Measurements from ENCODE around the gene SLC1A3.

SLC1A3 gene

GRCh38 chr5:36698031-36698430 lies 91.6 kb downstream of the SLC1A3 start:
- H3K9ac ChIP-seq (ENCODE audit: low read length) = no peak overlapping the region
- H3K36me3 ChIP-seq (ENCODE audit: control insufficient read depth, insufficient read depth, low read length) = no peaks in the 10 kb centered on the region
- H3K4me3 ChIP-seq (ENCODE audit: low read length) = no peak overlapping the region
- no peaks in the 10 kb centered on the region for H3K9me3 ChIP-seq (ENCODE audit: control insufficient read depth, low read length)
- H3K27me3 ChIP-seq (ENCODE audit: control insufficient read depth, insufficient read depth, low read length) = peaks cover 5% of the 10 kb centered on the region
- H3K4me1 ChIP-seq (ENCODE audit: control insufficient read depth, insufficient read depth, low read length) = peaks cover under 1% of the 10 kb centered on the region

GRCh38 chr5:36701085-36701698 lies 94.8 kb downstream of the SLC1A3 start:
- Histone ChIP-seq H3K4me1 (ENCODE audit: control insufficient read depth, insufficient read depth, low read length) (no peaks in the 10 kb centered on the region), H3K4me3 (ENCODE audit: low read length) (no peak overlapping the region), H3K9me3 (ENCODE audit: control insufficient read depth, low read length) (no peaks in the 10 kb centered on the region), H3K36me3 (ENCODE audit: control insufficient read depth, insufficient read depth, low read length) (no peaks in the 10 kb centered on the region), H3K9ac (ENCODE audit: low read length) (no peak overlapping the region), H3K27me3 (ENCODE audit: control insufficient read depth, insufficient read depth, low read length) (no peaks in the 10 kb centered on the region)

GRCh38 chr5:36703245-36703860 lies 96.9 kb downstream of the SLC1A3 start:
- no peak overlapping the region for H3K9ac ChIP-seq (ENCODE audit: low read length)
- H3K4me3 ChIP-seq (ENCODE audit: low read length) = no peak overlapping the region
- no peaks in the 10 kb centered on the region for H3K36me3 ChIP-seq (ENCODE audit: control insufficient read depth, insufficient read depth, low read length)
- no peaks in the 10 kb centered on the region for H3K27me3 ChIP-seq (ENCODE audit: control insufficient read depth, insufficient read depth, low read length)
- H3K9me3 ChIP-seq (ENCODE audit: control insufficient read depth, low read length) = no peaks in the 10 kb centered on the region
- no peaks in the 10 kb centered on the region for H3K4me1 ChIP-seq (ENCODE audit: control insufficient read depth, insufficient read depth, low read length)

GRCh38 chr5:36704131-36704530 lies 97.7 kb downstream of the SLC1A3 start:
- Histone ChIP-seq H3K4me3 (ENCODE audit: low read length) (no peak overlapping the region), H3K36me3 (ENCODE audit: control insufficient read depth, insufficient read depth, low read length) (no peaks in the 10 kb centered on the region), H3K9me3 (ENCODE audit: control insufficient read depth, low read length) (no peaks in the 10 kb centered on the region), H3K9ac (ENCODE audit: low read length) (no peak overlapping the region), H3K4me1 (ENCODE audit: control insufficient read depth, insufficient read depth, low read length) (no peaks in the 10 kb centered on the region), H3K27me3 (ENCODE audit: control insufficient read depth, insufficient read depth, low read length) (no peaks in the 10 kb centered on the region)

GRCh38 chr5:36705055-36705454 lies 98.6 kb downstream of the SLC1A3 start:
- H3K4me3 ChIP-seq (ENCODE audit: low read length) = no peak overlapping the region
- no peaks in the 10 kb centered on the region for H3K4me1 ChIP-seq (ENCODE audit: control insufficient read depth, insufficient read depth, low read length)
- no peaks in the 10 kb centered on the region for H3K36me3 ChIP-seq (ENCODE audit: control insufficient read depth, insufficient read depth, low read length)
- H3K27me3 ChIP-seq (ENCODE audit: control insufficient read depth, insufficient read depth, low read length) = no peaks in the 10 kb centered on the region
- H3K9me3 ChIP-seq (ENCODE audit: control insufficient read depth, low read length) = no peaks in the 10 kb centered on the region
- no peak overlapping the region for H3K9ac ChIP-seq (ENCODE audit: low read length)

- Histone ChIP-seq H3K4me3 (ENCODE audit: low read length) (no peak overlapping the region), H3K27me3 (ENCODE audit: control insufficient read depth, insufficient read depth, low read length) (no peaks in the 10 kb centered on the region), H3K9ac (ENCODE audit: low read length) (no peak overlapping the region), H3K36me3 (ENCODE audit: control insufficient read depth, insufficient read depth, low read length) (no peaks in the 10 kb centered on the region), H3K4me1 (ENCODE audit: control insufficient read depth, insufficient read depth, low read length) (no peaks in the 10 kb centered on the region), H3K9me3 (ENCODE audit: control insufficient read depth, low read length) (no peaks in the 10 kb centered on the region)
Observed at GRCh38 chr5:36706662-36707061, 100.3 kb downstream of the SLC1A3 start.

GRCh38 chr5:36708996-36709395 lies 102.6 kb downstream of the SLC1A3 start:
- no peaks in the 10 kb centered on the region for H3K36me3 ChIP-seq (ENCODE audit: control insufficient read depth, insufficient read depth, low read length)
- H3K9ac ChIP-seq (ENCODE audit: low read length) = no peak overlapping the region
- no peak overlapping the region for H3K4me3 ChIP-seq (ENCODE audit: low read length)
- no peaks in the 10 kb centered on the region for H3K4me1 ChIP-seq (ENCODE audit: control insufficient read depth, insufficient read depth, low read length)
- no peaks in the 10 kb centered on the region for H3K27me3 ChIP-seq (ENCODE audit: control insufficient read depth, insufficient read depth, low read length)
- no peaks in the 10 kb centered on the region for H3K9me3 ChIP-seq (ENCODE audit: control insufficient read depth, low read length)

GRCh38 chr5:36710039-36710438 lies 103.6 kb downstream of the SLC1A3 start:
- Histone ChIP-seq H3K4me3 (ENCODE audit: low read length) (no peak overlapping the region), H3K36me3 (ENCODE audit: control insufficient read depth, insufficient read depth, low read length) (no peaks in the 10 kb centered on the region)

GRCh38 chr5:36712706-36713105 lies 106.3 kb downstream of the SLC1A3 start:
- Histone ChIP-seq H3K27me3 (ENCODE audit: control insufficient read depth, insufficient read depth, low read length) (no peaks in the 10 kb centered on the region), H3K9me3 (ENCODE audit: control insufficient read depth, low read length) (no peaks in the 10 kb centered on the region), H3K36me3 (ENCODE audit: control insufficient read depth, insufficient read depth, low read length) (no peaks in the 10 kb centered on the region), H3K4me3 (ENCODE audit: low read length) (no peak overlapping the region), H3K4me1 (ENCODE audit: control insufficient read depth, insufficient read depth, low read length) (no peaks in the 10 kb centered on the region), H3K9ac (ENCODE audit: low read length) (no peak overlapping the region)

More at GRCh38 chr5:36710039-36710438, 103.6 kb downstream of the SLC1A3 start:
- Histone ChIP-seq H3K27me3 (ENCODE audit: control insufficient read depth, insufficient read depth, low read length) (no peaks in the 10 kb centered on the region), H3K9me3 (ENCODE audit: control insufficient read depth, low read length) (no peaks in the 10 kb centered on the region), H3K9ac (ENCODE audit: low read length) (no peak overlapping the region), H3K4me1 (ENCODE audit: control insufficient read depth, insufficient read depth, low read length) (no peaks in the 10 kb centered on the region)

- Histone ChIP-seq H3K4me3 (ENCODE audit: low read length) (no peak overlapping the region), H3K27me3 (ENCODE audit: control insufficient read depth, insufficient read depth, low read length) (no peaks in the 10 kb centered on the region), H3K9me3 (ENCODE audit: control insufficient read depth, low read length) (no peaks in the 10 kb centered on the region), H3K36me3 (ENCODE audit: control insufficient read depth, insufficient read depth, low read length) (no peaks in the 10 kb centered on the region), H3K4me1 (ENCODE audit: control insufficient read depth, insufficient read depth, low read length) (no peaks in the 10 kb centered on the region), H3K9ac (ENCODE audit: low read length) (no peak overlapping the region)
Observed at GRCh38 chr5:36713541-36713940, 107.1 kb downstream of the SLC1A3 start.

GRCh38 chr5:36717131-36717695 lies 110.8 kb downstream of the SLC1A3 start:
- no peak overlapping the region for H3K9ac ChIP-seq (ENCODE audit: low read length)
- no peak overlapping the region for H3K4me3 ChIP-seq (ENCODE audit: low read length)

GRCh38 chr5:36719282-36719681 lies 112.9 kb downstream of the SLC1A3 start:
- Histone ChIP-seq H3K9me3 (ENCODE audit: control insufficient read depth, low read length) (no peaks in the 10 kb centered on the region), H3K36me3 (ENCODE audit: control insufficient read depth, insufficient read depth, low read length) (no peaks in the 10 kb centered on the region), H3K27me3 (ENCODE audit: control insufficient read depth, insufficient read depth, low read length) (peaks cover 3% of the 10 kb centered on the region), H3K4me1 (ENCODE audit: control insufficient read depth, insufficient read depth, low read length) (no peaks in the 10 kb centered on the region), H3K4me3 (ENCODE audit: low read length) (no peak overlapping the region), H3K9ac (ENCODE audit: low read length) (no peak overlapping the region)

More at GRCh38 chr5:36717131-36717695, 110.8 kb downstream of the SLC1A3 start:
- Histone ChIP-seq H3K27me3 (ENCODE audit: control insufficient read depth, insufficient read depth, low read length) (peaks cover 3% of the 10 kb centered on the region), H3K4me1 (ENCODE audit: control insufficient read depth, insufficient read depth, low read length) (no peaks in the 10 kb centered on the region), H3K36me3 (ENCODE audit: control insufficient read depth, insufficient read depth, low read length) (no peaks in the 10 kb centered on the region), H3K9me3 (ENCODE audit: control insufficient read depth, low read length) (no peaks in the 10 kb centered on the region)
